Measurements from ENCODE around the gene SPINK4. TPM values are rescaled to one million over a fixed set of nuclear protein-coding genes. Genes with fewer than 3 reads are reported as not detected.

The SPINK4 gene
- total RNA-seq, 1 experiment from 2014 or later: not detected

- ChIA-PET CTCF (interaction anchor here (0.6 kb wide), 1 partner anchor 23 kb away, joined by 3 read pairs; no protein-coding TSS in a partner anchor), POLR2A (no interaction called here), RAD21 (ENCODE audit: low non-redundant PET in 1 of 2, low total read pairs in 2 of 2, uncharacterized antibody in 2 of 2, unreplicated experiment in 2 of 2) (no interaction called here)
- Histone ChIP-seq H3K27me3 (ENCODE audit: insufficient read depth, low read length) (0 out of 2 replicates have a peak, but pooled peaks cover 7% of the 10 kb centered on the region), H3K9ac (ENCODE audit: low read length) (no peak overlapping the region), H2AFZ (ENCODE audit: low read depth, low read length, poor library complexity, severe bottlenecking) (no peak overlapping the region), H3K4me3 (replicated peaks in 1 of 2; ENCODE audit: low read depth in 1 of 2, low read length in 2 of 2) (no peak overlapping the region), H3K79me2 (ENCODE audit: insufficient read depth, low read length) (no peaks in the 10 kb centered on the region), H3K4me1 (ENCODE audit: control insufficient read depth in 1 of 2, insufficient read depth in 2 of 2, low read length in 2 of 2) (no peaks in the 10 kb centered on the region), H3K36me3 (ENCODE audit: control insufficient read depth in 1 of 2, insufficient read depth in 2 of 2, low read length in 2 of 2) (no peaks in the 10 kb centered on the region), H3K9me2 (ENCODE audit: insufficient read depth) (no peaks in the 10 kb centered on the region; the same call in 1 of the 2 replicates), H3K4me2 (ENCODE audit: low read length) (no peak overlapping the region), H3K9me3 (ENCODE audit: control insufficient read depth in 1 of 2, insufficient read depth in 1 of 2, low read depth in 1 of 2, low read length in 2 of 2) (no peaks in the 10 kb centered on the region), H3K27ac (ENCODE audit: low read depth, low read length) (no peak overlapping the region), H4K20me1 (ENCODE audit: insufficient read depth) (no peaks in the 10 kb centered on the region)
- intact Hi-C loops (cut with micrococcal nuclease): no loop called here
- no peak for TF ChIP-seq SP1 (IDR thresholded peaks at IDR 0.05; ENCODE audit: low read depth)
- no peak for TF ChIP-seq TCF7L2 (IDR thresholded peaks at IDR 0.05; ENCODE audit: borderline replicate concordance, extremely low read depth, insufficient read depth, insufficient read length)
- TF ChIP-seq ATF3 (IDR thresholded peaks at IDR 0.05): no peak
- no peak for TF ChIP-seq ZFX (IDR thresholded peaks at IDR 0.05)
- TF ChIP-seq YY1 (IDR thresholded peaks at IDR 0.05; ENCODE audit: extremely low read depth, insufficient replicate concordance, low read depth, low read length): no peak
- TF ChIP-seq, protein P1, sequence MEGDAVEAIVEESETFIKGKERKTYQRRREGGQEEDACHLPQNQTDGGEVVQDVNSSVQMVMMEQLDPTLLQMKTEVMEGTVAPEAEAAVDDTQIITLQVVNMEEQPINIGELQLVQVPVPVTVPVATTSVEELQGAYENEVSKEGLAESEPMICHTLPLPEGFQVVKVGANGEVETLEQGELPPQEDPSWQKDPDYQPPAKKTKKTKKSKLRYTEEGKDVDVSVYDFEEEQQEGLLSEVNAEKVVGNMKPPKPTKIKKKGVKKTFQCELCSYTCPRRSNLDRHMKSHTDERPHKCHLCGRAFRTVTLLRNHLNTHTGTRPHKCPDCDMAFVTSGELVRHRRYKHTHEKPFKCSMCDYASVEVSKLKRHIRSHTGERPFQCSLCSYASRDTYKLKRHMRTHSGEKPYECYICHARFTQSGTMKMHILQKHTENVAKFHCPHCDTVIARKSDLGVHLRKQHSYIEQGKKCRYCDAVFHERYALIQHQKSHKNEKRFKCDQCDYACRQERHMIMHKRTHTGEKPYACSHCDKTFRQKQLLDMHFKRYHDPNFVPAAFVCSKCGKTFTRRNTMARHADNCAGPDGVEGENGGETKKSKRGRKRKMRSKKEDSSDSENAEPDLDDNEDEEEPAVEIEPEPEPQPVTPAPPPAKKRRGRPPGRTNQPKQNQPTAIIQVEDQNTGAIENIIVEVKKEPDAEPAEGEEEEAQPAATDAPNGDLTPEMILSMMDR (IDR thresholded peaks at IDR 0.05 in 2 of 3, conservative IDR thresholded peaks at IDR 0.05 in 1 of 3; ENCODE audit: borderline replicate concordance in 1 of 3, insufficient read depth in 1 of 3, low read depth in 2 of 3, low read length in 2 of 3): no peak
- TF ChIP-seq RAD21 (IDR thresholded peaks at IDR 0.05; ENCODE audit: low read depth): no peak
- DNase-seq (ENCODE audit: low read depth, low spot score) (no peak), ATAC-seq (no peak)
- no TSS peak for BruUV-seq (replicated peaks)
Measured at GRCh38 chr9:33202018-33202417, 37.9 kb upstream of the SPINK4 start.

Data from HCT116 (cell line).